Fibroblast of lung (primary cell): ENCODE data around the gene LIPE.

Source experiments
- CTCF ChIP-seq, 2 donors: IDR thresholded peaks in 1 of 2; conservative IDR thresholded peaks in 1 of 2; 1 replicate in 1 of 2; 2 replicates in 1 of 2; pipeline ENCODE4 v1.5.1; 2011 to 2012; ENCODE audit warnings: low read length in 2 of 2, control low read depth in 1 of 2, inconsistent platforms in 1 of 2, low read depth in 1 of 2, mild to moderate bottlenecking in 1 of 2
- EZH2 ChIP-seq: IDR thresholded peaks from 2 replicates; pipeline ENCODE4 v1.5.1; 2012; ENCODE audit warnings: low read length, control low read depth, mild to moderate bottlenecking; ENCODE audit errors: missing control alignments

GRCh38 chr19:42433503-42434260 is 6.5 kb upstream of the LIPE start:
- peak; percentile 50 to 70 for TF ChIP-seq CTCF (conservative IDR thresholded peaks at IDR 0.05 in 1 of 2, IDR thresholded peaks at IDR 0.05 in 1 of 2; ENCODE audit: low read depth in 1 of 2, low read length in 2 of 2)
- TF ChIP-seq EZH2: no peak
